Activated T-cell treated with anti-CD3 and anti-CD28 coated beads for 4 hours (primary cell): Measurements from ENCODE around the gene TMED3.
"Not testable (repeated sequence)": the region's sequence is repeated elsewhere in the genome, so short reads cannot be mapped to it uniquely, and the experiment has no call there.

Experiments
- DNase-seq: peaks from one replicate; pipeline ENCODE4 v3.0.0-alpha.2; 2020

Gene TMED3

DNA sequence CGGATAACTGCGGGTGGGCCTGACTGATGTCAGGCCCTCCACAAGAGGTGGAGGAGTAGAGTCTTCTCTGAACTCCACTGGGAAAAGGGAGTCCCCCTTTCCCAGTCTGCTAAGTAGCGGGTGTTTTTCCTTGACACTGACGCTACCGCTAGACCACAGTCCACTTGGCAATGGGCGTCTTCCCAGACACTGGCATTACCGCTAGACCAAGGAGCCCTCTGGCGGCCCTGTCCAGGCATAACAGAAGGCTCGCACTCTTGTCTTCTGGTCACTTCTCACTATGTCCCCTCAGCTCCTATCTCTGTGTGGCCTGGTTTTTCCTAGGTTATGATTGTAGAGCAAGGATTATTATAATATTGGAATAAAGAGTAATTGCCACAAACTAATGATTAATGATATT is 9.1 kb downstream of the TMED3 start:
- not testable (repeated sequence) for DNase-seq

DNA sequence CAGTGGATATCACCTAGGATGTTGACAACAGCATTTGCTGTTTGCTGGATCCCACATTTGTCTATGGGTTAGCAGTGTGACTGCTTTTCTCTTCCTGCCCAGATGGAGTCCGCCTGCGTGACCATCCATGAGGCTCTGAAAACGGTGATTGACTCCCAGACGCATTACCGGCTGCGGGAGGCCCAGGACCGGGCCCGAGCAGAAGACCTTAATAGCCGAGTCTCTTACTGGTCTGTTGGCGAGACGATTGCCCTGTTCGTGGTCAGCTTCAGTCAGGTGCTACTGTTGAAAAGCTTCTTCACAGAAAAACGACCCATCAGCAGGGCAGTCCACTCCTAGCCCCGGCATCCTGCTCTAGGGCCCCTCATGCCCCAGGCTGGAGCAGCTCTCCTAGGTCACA is 11.0 kb downstream of the TMED3 start:
- no peak for DNase-seq

DNA sequence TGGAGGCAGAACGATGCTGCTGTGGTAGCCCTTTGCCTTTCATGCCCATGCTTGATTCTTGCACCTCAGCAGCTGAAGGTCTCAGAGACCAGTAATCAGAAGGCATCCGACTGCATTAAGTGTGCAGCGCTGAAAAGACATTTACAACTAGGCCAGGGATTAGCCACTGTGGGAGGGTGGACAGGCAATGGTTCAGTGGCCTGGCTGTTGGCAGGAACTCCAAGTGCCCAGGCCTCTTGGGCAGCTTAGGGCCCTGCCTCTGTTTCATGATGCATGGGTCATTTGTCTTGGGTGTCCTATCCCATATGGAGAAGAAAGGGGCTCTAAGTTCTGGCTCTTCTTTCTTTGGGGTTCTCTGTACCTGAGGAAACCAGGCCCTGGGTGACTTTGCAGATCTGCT is 11.4 kb downstream of the TMED3 start:
- DNase-seq: no peak

DNA sequence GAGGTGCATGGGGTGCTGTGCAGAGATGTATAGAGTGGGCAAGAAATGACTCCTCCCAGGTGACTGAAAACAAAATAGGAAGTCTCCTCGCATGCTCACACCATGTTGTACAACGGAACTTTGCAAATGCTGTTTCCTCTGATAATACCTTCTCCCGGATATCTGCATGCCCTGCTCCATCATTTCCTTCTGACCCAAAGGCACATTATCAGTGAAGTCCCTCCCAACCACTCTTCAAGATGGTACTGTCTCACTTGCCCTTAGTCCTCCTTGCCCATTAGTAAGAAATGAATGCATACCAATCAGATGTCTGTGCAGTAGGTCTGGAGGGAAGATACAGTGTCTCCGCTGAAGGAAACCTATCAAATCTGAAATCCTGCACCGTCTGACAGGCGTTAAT is 12.0 kb downstream of the TMED3 start:
- DNase-seq: no peak

DNA sequence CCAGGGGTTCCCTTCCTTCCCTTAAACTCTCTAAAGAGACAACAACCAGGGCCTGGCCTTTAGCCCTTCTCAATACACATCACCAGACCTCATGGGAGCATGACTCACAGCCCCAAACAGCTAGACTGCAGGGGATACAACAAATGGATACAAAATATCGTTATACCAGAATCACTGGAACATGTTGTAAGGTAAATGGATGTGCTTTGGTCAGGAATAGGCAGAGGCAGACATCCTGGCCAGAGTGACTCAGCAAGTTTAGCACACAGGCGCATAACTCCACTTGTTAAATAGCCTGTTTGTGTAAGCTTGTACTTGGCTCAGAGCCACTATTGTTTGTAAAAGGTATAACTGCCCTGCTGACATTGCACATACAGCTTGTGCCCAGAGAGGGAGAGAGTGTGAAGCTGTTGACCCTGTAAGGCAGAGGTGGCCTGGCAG is 18.3 kb downstream of the TMED3 start:
- DNase-seq: no peak

DNA sequence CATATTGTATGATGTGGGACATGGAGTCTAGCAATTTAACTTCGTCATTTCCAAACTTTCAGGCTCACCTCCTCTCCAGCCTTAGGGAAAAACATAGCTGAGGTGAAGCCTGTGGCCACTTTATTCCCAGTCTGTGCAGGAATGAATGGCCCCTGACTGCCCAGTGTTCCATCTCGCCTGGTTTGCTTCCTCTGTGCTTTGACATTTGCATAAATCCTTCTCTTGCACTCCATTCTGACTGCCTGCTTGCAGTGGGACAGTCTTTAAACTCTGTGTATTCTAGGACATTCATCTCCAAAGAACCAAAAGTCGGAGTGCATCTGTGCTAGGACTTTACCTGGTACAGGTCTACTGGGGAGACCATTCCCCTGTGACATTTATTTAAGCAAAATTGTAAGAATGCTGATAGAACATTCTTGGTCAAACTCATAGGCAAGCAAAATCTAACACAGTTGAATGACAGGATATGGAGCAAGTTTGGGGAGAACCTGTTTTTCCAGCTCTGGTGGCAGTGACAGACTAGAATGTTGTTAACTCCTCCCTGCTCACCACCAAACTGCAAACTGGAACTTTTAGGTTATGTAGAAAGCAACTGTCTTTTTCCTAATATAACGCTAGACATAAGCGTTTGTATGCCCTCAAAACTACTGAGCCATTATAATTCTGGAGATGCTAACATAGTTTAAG is 22.1 kb downstream of the TMED3 start:
- DNase-seq: no peak

DNA sequence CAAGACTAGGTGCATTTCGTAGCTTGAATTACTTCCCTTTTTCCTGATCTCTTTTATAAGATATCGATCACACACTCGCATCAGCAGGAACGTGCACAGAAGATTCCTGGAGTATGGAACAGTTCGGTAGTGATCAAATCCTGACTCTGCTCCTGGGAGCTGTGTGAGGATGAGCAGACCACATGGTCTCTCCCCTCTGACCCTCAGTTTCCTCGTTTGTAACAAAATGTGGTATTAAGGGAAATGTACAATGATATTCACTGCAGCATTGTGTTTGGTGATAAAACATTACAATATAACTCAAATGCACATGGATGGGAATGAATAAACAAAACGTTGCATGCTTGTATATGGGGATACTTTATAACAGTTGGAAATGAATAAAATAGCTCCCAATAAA is 26.7 kb downstream of the TMED3 start:
- DNase-seq: no peak

DNA sequence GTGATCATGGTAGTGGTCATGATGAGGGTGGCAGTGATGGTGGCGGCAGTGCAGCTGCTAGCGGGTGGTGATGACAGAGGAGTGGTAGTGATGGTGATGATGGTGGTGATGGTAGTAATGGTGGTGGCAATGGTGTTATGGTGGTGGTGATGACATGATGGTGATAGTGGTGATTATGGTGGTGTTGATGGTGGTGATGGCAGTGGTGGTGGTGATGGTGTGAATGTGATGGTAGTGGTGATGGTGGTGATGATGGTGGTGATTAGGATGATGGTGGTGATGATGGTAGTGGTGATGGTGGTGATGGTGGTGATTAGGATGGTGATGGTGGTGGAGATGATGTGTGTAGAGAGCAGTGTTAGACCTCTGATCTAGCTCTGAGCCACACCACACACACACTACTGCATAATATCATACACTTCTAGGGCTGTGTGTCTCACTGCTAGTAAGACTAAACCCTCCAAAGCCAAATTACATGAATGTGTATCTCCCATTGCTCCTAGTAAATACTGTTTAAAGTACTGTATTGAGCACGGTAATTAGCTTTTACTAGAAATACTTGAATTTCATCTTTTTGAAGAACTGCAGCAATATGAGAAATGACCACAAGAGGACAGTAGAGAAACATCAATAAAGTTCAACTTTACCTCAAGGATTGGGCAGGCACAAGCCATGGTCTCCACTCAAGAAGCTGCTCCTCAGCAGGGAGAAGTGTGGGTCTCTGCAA is 28.8 kb downstream of the TMED3 start:
- no peak for DNase-seq

DNA sequence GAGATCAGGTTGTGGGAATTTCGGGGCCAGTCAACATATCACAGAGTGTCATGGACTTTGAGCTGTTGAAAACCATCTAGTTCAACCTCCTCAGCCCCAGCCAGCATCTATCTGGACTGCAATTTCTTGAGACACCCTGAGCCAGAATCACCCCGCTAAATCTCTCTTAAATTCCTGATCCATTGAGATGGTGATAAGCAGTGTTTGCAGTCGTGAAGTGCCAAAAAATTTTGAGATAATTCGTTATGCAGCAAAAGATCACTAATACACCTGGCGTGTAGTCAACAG is 29.3 kb downstream of the TMED3 start:
- no peak for DNase-seq

DNA sequence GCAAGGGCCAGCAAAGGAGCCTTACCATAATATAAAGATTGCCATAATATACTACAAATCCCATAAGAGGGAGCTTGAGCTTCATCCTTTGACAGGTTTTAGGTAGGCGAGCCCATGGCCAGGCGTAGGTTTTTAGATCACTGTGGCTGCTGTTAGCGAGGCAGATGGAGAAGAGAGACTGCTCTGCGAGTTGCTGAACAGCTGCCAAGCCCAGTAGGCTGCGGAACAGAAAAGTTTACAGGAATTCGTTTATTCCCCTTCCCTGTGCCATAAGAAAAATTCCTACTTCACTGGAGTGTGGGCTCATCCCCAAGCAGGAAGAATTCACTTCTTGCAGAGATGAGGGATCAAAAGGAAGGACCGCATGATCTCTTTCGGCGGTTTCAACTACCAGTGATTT is 30.5 kb downstream of the TMED3 start:
- no peak for DNase-seq

DNA sequence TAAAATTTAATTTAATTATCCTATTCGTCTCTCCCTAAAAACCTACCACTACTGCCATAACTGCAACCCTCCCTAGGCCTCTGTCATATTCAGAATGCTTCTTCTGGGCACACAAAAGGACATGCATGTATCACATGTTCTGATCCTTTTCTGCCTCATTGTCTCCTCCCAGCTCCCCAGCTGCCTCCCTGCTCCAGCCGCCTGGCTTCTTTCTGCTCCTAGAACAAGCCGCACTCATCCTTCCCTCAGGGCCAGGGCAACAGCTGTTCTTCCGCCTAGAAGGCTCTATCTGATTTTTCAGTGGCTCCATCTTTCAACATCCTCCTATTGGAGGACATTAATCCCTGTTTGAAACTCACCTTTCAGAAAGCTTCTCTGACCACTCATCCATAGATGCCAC is 38.6 kb downstream of the TMED3 start:
- no peak for DNase-seq

DNA sequence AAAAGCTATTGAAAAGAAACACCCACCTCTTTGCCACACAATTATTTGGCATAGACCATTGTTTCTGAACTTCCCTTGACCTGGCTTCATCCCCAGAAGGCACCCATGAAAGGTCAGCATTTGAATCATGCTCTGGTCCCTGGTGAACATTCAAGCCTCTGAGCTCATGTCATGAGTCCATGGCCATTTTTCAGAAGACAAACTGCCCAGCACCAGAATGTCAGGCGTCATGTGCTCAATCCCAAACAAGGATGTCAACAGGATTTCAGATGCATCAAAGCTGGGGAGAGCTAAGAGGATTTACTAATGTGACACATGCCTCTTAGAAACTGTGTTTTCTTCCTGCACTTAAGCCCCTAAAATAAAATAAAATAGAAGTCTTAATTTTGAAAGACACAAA is 41.3 kb downstream of the TMED3 start:
- no peak for DNase-seq

DNA sequence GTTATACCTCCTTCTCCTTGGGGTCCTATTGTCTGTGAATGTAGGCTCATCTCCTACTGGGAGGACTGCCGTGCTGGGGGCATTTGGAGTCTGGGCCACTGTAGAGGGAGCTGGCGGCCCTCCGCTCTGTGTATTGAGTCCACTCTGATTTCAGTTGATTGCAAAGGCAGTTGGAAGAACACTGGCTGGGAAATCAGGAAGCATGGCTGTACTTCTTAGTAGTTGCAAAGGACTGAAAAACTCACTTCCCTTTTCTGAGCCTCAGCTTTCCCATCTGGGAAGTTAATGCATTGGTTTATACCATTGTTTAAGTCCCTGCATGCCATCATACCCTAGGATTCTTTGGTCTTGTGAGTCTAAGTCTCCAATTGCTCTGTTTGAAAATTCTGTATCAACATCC is 46.7 kb downstream of the TMED3 start:
- no peak for DNase-seq

DNA sequence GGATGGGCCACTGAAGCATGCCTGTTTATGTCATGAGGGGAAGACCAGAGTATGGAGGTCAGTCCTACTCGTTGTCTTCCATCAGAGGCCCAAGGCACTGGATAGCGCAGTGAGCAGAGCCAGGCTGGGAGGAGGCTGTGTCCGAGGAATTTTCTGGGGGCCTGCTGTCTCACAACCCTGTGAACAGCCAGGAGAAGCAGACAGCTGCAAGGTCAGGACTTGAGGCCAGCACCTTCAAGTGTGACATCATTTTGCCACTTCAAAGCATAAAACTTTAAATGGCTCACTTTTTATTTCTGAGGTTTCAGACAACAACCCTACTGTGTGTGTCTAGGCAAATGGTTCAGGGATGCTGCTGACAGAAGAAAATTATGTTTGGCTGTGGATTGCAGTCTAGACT is 47.2 kb downstream of the TMED3 start:
- no peak for DNase-seq

DNA sequence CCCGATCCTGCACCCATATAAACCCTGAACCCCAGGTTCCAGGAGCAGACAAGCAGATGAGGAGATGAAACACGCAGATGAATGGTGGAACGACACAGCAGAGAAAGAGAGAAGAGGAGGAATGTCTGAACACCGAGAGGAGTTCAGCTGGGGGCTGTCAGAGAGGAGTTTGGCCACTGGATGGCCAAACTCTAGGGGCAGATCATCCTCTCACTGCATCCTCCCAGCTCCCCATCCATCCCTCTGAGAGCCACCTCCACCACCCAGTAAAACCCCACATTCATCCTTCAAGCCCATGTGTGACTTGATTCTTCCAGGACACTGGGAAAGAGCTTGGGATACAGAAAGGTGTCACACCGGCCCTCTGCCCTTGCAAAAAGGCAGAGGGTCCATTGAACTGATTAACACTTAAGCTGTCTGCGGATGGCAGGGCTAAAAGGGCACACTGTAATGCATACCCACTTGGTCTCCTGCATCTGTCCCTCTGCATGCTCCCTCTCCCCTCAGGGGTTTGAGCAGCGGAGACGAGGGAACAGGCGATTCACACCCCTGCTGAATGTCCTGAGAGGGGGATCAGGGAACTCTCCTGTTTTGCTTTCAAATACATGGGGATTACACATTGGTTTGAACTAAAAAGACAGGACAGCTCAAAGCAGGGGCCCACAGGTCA is 53.8 kb downstream of the TMED3 start:
- no peak for DNase-seq

DNA sequence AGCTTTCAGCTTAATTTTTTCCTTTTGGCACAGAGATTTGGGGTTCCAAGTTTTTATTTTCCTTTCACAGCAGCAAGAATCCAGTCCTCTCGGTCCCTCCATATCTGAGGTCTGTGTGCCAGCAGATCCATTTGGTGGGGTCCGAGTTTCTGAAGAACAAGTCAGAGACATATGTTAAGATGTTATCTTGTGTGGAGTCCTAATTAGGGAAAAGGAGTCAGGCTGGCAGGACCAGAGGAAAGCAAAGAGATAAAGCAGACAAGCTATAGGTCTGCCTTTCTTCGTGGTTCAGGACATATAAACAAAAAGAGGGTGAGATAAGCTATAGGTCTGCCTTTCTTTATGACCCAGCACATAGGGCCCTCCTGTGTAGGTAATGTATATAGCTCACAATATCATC is 54.9 kb downstream of the TMED3 start:
- no peak for DNase-seq

DNA sequence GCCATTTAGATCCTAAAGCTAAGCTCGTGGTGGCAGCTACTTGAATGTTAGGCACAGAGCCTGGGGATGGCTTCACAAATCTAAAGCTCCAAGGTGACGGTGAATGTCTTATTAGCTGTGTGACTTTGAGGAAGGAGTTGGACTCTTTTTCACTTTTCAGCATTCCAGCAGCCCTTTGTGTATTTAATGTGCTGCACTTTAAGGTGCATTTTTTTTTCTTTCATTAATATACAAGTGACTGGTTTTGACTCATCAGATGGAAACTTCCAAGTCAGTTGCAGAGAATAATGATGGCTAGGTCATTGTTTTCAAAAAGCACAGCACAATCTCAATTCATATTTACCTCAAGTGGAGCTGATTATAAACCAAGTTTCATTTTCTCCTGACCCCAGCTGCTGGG is 55.8 kb downstream of the TMED3 start:
- no peak for DNase-seq

DNA sequence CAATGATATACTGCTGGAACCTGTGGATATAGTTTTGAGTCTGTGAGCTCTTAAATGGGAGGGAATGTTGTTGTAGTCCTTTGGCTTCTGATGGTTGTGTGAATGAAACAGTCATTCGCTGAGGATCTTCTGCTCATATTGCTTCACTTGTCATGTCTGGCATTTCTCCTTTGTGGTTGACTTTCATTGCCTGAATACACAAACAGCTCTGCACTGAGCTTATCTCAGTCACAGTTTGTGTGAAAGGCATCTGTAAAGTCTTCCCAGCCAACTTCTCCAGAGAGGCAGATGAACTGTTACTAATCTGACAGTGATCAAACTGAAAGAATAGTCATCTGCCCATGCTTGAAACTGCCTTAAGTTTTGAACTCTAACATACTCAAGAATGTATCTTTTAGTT is 59.8 kb downstream of the TMED3 start:
- DNase-seq: no peak

DNA sequence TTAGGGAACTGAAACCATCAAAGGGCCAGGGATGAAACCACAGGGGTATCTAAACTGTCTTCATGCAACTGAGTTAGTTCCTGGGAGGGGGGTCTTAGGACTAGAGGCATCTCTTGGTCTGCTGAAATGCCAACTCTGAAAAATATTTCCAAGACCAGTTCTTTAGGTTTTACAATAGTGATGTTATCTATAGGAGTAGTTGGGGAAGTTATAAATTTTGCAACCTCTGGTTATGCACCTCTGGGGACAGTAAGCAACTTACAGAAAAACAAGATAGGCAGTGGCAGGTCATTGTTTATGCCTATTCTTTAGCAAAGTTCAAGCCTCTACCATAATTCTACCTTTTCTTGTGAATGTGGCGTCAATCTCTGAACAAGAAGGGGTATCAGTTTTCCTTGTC is 60.7 kb downstream of the TMED3 start:
- no peak for DNase-seq

DNA sequence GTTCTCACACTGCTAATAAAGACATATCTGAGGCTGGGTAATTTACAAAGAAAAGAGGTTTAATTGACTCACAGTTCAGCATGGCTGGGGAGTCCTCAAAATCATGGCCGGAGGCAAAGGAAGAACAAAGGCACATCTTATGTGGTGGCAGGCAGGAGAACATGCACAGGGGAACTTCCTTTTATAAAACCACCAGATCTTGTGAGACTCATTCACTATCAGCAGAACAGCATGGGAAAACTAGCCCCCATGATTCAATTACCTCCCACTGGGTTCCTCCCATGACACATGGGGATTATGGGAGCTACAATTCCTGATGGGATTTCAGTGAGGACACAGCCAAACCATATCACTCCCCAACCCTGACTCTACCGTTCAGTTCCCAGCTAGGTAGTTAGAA is 61.5 kb downstream of the TMED3 start:
- no peak for DNase-seq
